NT2/D1 (cell line): ENCODE results near the gene GRID2.

ENCODE experiments used
- SUZ12 ChIP-seq: IDR thresholded peaks from 2 replicates; pipeline ENCODE4 v1.6.1; 2011; ENCODE audit not compliant: insufficient read length, insufficient read depth; ENCODE audit errors: extremely low read depth
- YY1 ChIP-seq: IDR thresholded peaks from 2 replicates; pipeline ENCODE4 v1.6.1; 2011; ENCODE audit not compliant: insufficient read length, insufficient read depth
- ZNF274 ChIP-seq: IDR thresholded peaks from 2 replicates; pipeline ENCODE4 v1.6.1; 2011; ENCODE audit warnings: mild to moderate bottlenecking, low read depth, low read length

DNA sequence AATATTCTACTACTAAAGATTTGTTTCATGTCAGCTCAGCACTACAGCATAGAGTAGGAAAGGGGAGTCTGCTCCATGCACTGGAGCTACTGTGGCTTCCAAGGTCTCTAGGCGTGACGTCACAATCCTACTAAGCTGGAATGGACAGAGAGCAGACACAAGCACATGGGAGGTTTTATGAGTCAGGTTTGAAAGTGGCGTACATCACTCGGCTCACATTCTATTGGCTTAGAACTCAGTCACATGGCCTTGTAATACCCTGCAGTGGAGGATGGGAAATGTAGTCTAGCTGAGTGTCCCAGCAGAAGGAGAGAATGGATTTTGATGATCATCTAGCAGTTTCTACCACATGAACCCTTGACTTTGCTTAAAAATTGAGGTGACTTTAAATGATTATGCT is 899.9 kb downstream of the GRID2 start:
- TF ChIP-seq ZNF274 (no peak), SUZ12 (no peak), YY1 (no peak)
